Transverse colon (tissue), 4 donors: Measurements from ENCODE around the gene FMO1. TPM values are rescaled to one million over a fixed set of nuclear protein-coding genes. Genes with fewer than 3 reads are reported as not detected.

Experiments
- DNase-seq: peaks from one replicate; pipeline ENCODE4 v3.0.0-alpha.2; 2019
- H3K27ac ChIP-seq, 4 donors: fragments of 200-600 bp; sonication (generic); 2 replicates each; pipeline ENCODE4 v1.5.1; 2016 to 2018; ENCODE audit warnings: inconsistent platforms in 4 of 4
- H3K27me3 ChIP-seq: fragments of 200-600 bp; sonication (generic); 2 replicates; pipeline ENCODE4 v1.5.1; 2017; ENCODE audit warnings: inconsistent platforms
- H3K36me3 ChIP-seq, 4 donors: fragments of 200-600 bp; sonication (generic); 2 replicates each; pipeline ENCODE4 v1.5.1; 2017 to 2019; ENCODE audit warnings: inconsistent platforms in 4 of 4
- H3K4me1 ChIP-seq, 4 donors: fragments of 200-600 bp; sonication (generic); 2 replicates each; pipeline ENCODE4 v1.5.1; 2017 to 2020; ENCODE audit warnings: inconsistent platforms in 4 of 4
- H3K4me3 ChIP-seq, 4 donors: fragments of 200-600 bp; sonication (generic); 1 replicate in 1 of 4; 2 replicates in 3 of 4; pipeline versions ENCODE4 v1.5.1 to v1.6.1; 2017 to 2019; ENCODE audit warnings: inconsistent platforms in 4 of 4
- H3K9me3 ChIP-seq, 2 donors: fragments of 200-600 bp; sonication (generic); 2 replicates each; pipeline ENCODE4 v1.5.1; 2017 to 2019; ENCODE audit warnings: inconsistent platforms in 2 of 2
- EP300 ChIP-seq: sonication (generic); formaldehyde crosslinking; IDR thresholded peaks from one replicate; pipeline ENCODE4 v1.6.1; 2017; ENCODE audit warnings: antibody characterized with exemption, low read depth
- POLR2A ChIP-seq: fragments of 450-650 bp; IDR thresholded peaks from one replicate; pipeline ENCODE4 v1.6.1; 2016; ENCODE audit warnings: antibody characterized with exemption, mild to moderate bottlenecking, moderate library complexity
- POLR2AphosphoS5 ChIP-seq, 3 donors: sonication (generic); formaldehyde crosslinking; IDR thresholded peaks; one replicate each; pipeline ENCODE4 v1.6.1; 2016; ENCODE audit warnings: antibody characterized with exemption in 3 of 3
- WGBS, 2 donors: methylation state at CpG; one replicate each; pipeline ENCODE4 v1.1.5; 2018; ENCODE audit warnings: low coverage in 1 of 2; 5-methylcytosine and 5-hydroxymethylcytosine counted together
- in situ Hi-C, 4 donors: fragments of 200-750 bp; cut with MboI; loops; one replicate each; pipeline versions ENCODE4 v1.15.0 to v1.15.1; 2017; ENCODE audit warnings: low sequenced_read_pairs in 3 of 4, low pct_ligation_motif_present in 1 of 4, low pct_unique_long_range_greater_than_20kb in 1 of 4
- intact Hi-C: fragments of 100-400 bp; cut with DNase I; formaldehyde crosslinking; loops from one replicate; pipeline ENCODE4 v1.15.1; 2023; ENCODE audit warnings: low total_unique reads
- total RNA-seq, 4 donors: library from RNA; depleted of rRNA; stranded (reverse); fragments of >200 nt; gene quantifications; one replicate each; pipeline ENCODE4 v1.1.0, GENCODE V29; 2016
- TF ChIP-seq, protein P1 (sequence below), 5 experiments: fragments of 200-600 bp in 3 of 5; fragments of 450-650 bp in 2 of 5; sonication (generic) in 3 of 5; IDR thresholded peaks; 1 replicate in 2 of 5; 2 replicates in 3 of 5; pipeline ENCODE4 v1.5.1; 2016 to 2017; ENCODE audit warnings: antibody characterized with exemption in 5 of 5, inconsistent platforms in 3 of 5, mild to moderate bottlenecking in 2 of 5, moderate library complexity in 1 of 5

The FMO1 gene
- total RNA-seq, 4 donors from 2014 or later: not detected

DNA sequence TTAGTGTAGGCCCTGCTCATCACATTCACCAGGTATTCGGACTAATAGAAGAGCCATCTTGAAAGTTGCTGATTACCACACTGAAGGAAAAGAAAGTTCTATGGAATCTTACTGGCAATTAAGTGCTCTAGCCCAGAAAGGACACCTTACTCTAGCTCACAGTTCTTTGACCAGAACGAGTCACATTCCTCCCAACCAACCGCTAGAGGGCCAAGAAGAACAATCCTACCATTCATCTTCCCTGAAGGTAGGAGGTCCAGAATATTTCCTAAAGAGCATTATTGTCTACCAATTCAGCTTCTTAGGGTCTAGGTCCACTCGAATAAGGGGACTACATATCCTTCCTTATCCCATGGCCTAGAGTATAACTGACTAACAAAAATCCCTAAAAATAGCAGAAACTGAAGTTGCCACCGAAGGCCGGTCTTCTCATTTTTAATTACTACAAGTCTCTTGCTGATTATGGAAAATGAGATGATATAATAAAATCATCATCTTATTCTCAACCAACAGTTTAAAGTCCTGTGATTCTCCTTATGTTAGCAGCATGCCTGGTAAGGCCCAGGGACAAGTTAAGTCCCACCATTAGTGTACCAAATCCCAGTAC lies 2.7 kb upstream of the FMO1 start:
- H3K27ac ChIP-seq: no peak overlapping the region
- H3K4me1 ChIP-seq: no peaks in the 10 kb centered on the region
- no peaks in the 10 kb centered on the region for H3K36me3 ChIP-seq
- no peak overlapping the region for H3K4me3 ChIP-seq
- H3K27me3 ChIP-seq: no peaks in the 10 kb centered on the region
- no peaks in the 10 kb centered on the region for H3K9me3 ChIP-seq
- intact Hi-C loops (no loop called here), in situ Hi-C loops (loop anchor here in 3 of 4 donors (10.0 to 25.0 kb wide), 2 partner anchors 69 to 283 kb away; partner anchors contain the start of gene FMO4 (in 2 of the 3))
- TF ChIP-seq, protein P1, sequence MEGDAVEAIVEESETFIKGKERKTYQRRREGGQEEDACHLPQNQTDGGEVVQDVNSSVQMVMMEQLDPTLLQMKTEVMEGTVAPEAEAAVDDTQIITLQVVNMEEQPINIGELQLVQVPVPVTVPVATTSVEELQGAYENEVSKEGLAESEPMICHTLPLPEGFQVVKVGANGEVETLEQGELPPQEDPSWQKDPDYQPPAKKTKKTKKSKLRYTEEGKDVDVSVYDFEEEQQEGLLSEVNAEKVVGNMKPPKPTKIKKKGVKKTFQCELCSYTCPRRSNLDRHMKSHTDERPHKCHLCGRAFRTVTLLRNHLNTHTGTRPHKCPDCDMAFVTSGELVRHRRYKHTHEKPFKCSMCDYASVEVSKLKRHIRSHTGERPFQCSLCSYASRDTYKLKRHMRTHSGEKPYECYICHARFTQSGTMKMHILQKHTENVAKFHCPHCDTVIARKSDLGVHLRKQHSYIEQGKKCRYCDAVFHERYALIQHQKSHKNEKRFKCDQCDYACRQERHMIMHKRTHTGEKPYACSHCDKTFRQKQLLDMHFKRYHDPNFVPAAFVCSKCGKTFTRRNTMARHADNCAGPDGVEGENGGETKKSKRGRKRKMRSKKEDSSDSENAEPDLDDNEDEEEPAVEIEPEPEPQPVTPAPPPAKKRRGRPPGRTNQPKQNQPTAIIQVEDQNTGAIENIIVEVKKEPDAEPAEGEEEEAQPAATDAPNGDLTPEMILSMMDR (IDR thresholded peaks at IDR 0.05): peak; percentile 61 to 73 (median 65)
- TF ChIP-seq EP300: no peak
- peak; percentile 28 for DNase-seq
- WGBS, 2 donors: 41 to 43% methylated on average over 1 to 6 of the region's 6 CpGs

- no peak overlapping the region for H3K4me3 ChIP-seq
- 83 to 91% methylated on average over 4 of the region's 4 CpGs for WGBS, 2 donors
- intact Hi-C loops: no loop called here
- no peaks in the 10 kb centered on the region for H3K9me3 ChIP-seq
- in situ Hi-C loops: loop anchor here in 3 of 4 donors (10.0 to 25.0 kb wide), 2 partner anchors 67 to 285 kb away; partner anchors contain the start of gene FMO4 (in 2 of the 3)
- H3K36me3 ChIP-seq: no peaks in the 10 kb centered on the region
- TF ChIP-seq POLR2A (no peak), POLR2AphosphoS5 (IDR thresholded peaks at IDR 0.05) (no peak), EP300 (no peak)
- TF ChIP-seq, protein P1 (IDR thresholded peaks at IDR 0.05): no peak
- peaks cover 10% of the 10 kb centered on the region for H3K27me3 ChIP-seq
- peaks cover 0 to 4% (median 2%) of the 10 kb centered on the region in 4 donors for H3K4me1 ChIP-seq
- no peak overlapping the region for H3K27ac ChIP-seq
- no peak for DNase-seq
Observed at GRCh38 chr1:171247501-171247900, 793 bp upstream of the FMO1 start.

DNA sequence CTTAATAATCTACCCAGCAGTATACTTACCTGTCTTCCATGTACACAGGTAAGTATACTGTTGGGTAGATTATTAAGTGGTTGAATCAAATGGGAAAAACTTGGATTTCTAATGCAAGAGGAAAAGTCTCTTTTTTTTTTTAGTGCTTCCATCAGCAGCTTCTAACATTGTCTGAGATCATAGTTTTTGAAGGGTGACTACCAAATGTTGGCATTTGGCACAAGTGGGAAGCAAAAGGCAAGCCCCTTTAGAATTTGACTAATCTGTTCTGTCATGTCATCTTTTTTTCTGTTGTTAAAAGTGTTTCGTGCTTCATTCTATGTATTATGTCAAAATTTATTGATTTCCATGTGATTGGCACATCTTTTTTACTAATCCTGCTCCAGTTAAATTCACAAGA lies 547 bp downstream of the FMO1 start:
- no peak for TF ChIP-seq POLR2A
- no peak for TF ChIP-seq POLR2AphosphoS5 (IDR thresholded peaks at IDR 0.05)
- TF ChIP-seq, protein P1 (IDR thresholded peaks at IDR 0.05): no peak
- no peak for TF ChIP-seq EP300
- H3K4me1 ChIP-seq: peaks cover 0 to 4% (median 2%) of the 10 kb centered on the region in 4 donors
- H3K27ac ChIP-seq: no peak overlapping the region
- no peak for DNase-seq
- 0 to 88% methylated on average over 1 of the region's 1 CpG for WGBS, 2 donors
- in situ Hi-C loops (loop anchor here in 3 of 4 donors (10.0 to 25.0 kb wide), 2 partner anchors 66 to 287 kb away; partner anchors contain the start of gene FMO4 (in 2 of the 3)), intact Hi-C loops (no loop called here)
- H3K36me3 ChIP-seq: no peaks in the 10 kb centered on the region
- no peak overlapping the region for H3K4me3 ChIP-seq
- H3K27me3 ChIP-seq: peaks cover 15% of the 10 kb centered on the region
- no peaks in the 10 kb centered on the region for H3K9me3 ChIP-seq

- TF ChIP-seq, protein P1 (IDR thresholded peaks at IDR 0.05): no peak
- no peak for TF ChIP-seq POLR2AphosphoS5 (IDR thresholded peaks at IDR 0.05)
- TF ChIP-seq EP300: no peak
- Histone ChIP-seq H3K4me1 (peaks cover 0 to 4% (median 2%) of the 10 kb centered on the region in 4 donors), H3K9me3 (no peaks in the 10 kb centered on the region), H3K4me3 (no peak overlapping the region), H3K36me3 (no peaks in the 10 kb centered on the region), H3K27ac (no peak overlapping the region), H3K27me3 (peaks cover 15% of the 10 kb centered on the region)
- intact Hi-C loops (no loop called here), in situ Hi-C loops (no loop called here)
- no peak for DNase-seq
- 88 to 100% methylated on average over 3 of the region's 3 CpGs for WGBS, 2 donors
Observed at GRCh38 chr1:171250263-171250662, 2.0 kb downstream of the FMO1 start.
